Cardiac muscle cell (in vitro differentiated cells and primary cell): ENCODE measurements around the gene RFX8. TPM values are rescaled to one million over a fixed set of nuclear protein-coding genes. Genes with fewer than 3 reads are reported as not detected.

Experiments
- DNase-seq, 2 donors: peaks; one replicate each; pipeline versions ENCODE4 v3.0.0 to v3.0.0-alpha.2; 2010 to 2017; ENCODE audit warnings: low read depth in 1 of 2, low spot score in 1 of 2
- H3K27ac ChIP-seq: fragments of 200-600 bp; sonication (generic); 2 replicates; pipeline ENCODE4 v1.5.1; 2016
- H3K27me3 ChIP-seq: fragments of 200-600 bp; sonication (generic); 2 replicates; pipeline ENCODE4 v1.6.0; 2016; ENCODE audit warnings: control low read depth
- H3K36me3 ChIP-seq: fragments of 200-600 bp; sonication (generic); 2 replicates; pipeline ENCODE4 v1.5.1; 2016; ENCODE audit warnings: control low read depth
- H3K4me1 ChIP-seq: fragments of 200-600 bp; sonication (generic); 2 replicates; pipeline ENCODE4 v1.8.1; 2017; ENCODE audit warnings: low read depth, mild to moderate bottlenecking, mixed run types
- H3K4me3 ChIP-seq: fragments of 200-600 bp; sonication (generic); 2 replicates; pipeline ENCODE4 v1.5.1; 2016; ENCODE audit warnings: mild to moderate bottlenecking
- H3K9me3 ChIP-seq: fragments of 200-600 bp; sonication (generic); 2 replicates; pipeline ENCODE4 v1.5.1; 2017; ENCODE audit warnings: low read depth, mild to moderate bottlenecking, control low read depth
- CTCF ChIP-seq: IDR thresholded peaks from 2 replicates; pipeline ENCODE4 v1.5.1; 2012; ENCODE audit warnings: low read depth, mild to moderate bottlenecking, low read length
- polyA plus RNA-seq: library from polyadenylated mRNA; unstranded; fragments of >200 nt; fragmentation: Nextera tagmentation; extraction: Ambion mirVana; gene quantifications from 2 replicates; pipeline ENCODE4 v1.2.1, GENCODE V29; 2016
- total RNA-seq: library from RNA; depleted of rRNA; stranded (reverse); fragments of >200 nt; gene quantifications from 2 replicates; pipeline ENCODE4 v1.2.3, GENCODE V29; 2016

RFX8 gene
- total and polyA plus RNA-seq, 2 experiments from 2014 or later: 0.12 TPM; not detected in 1

- no peak for DNase-seq
- Histone ChIP-seq H3K4me3 (no peak overlapping the region), H3K9me3 (no peaks in the 10 kb centered on the region), H3K4me1 (no peaks in the 10 kb centered on the region), H3K36me3 (no peaks in the 10 kb centered on the region), H3K27me3 (no peaks in the 10 kb centered on the region), H3K27ac (no peak overlapping the region)
- TF ChIP-seq CTCF: no peak
These were observed 10.9 kb upstream of the RFX8 start for GRCh38 chr2:101485856-101486255.

- no peaks in the 10 kb centered on the region for H3K4me1 ChIP-seq
- no peaks in the 10 kb centered on the region for H3K36me3 ChIP-seq
- no peak overlapping the region for H3K4me3 ChIP-seq
- no peak for TF ChIP-seq CTCF
- no peak for DNase-seq
- peaks cover 29% of the 10 kb centered on the region for H3K27me3 ChIP-seq
- no peaks in the 10 kb centered on the region for H3K9me3 ChIP-seq
- no peak overlapping the region for H3K27ac ChIP-seq
These were observed 5.9 kb upstream of the RFX8 start for GRCh38 chr2:101480764-101481163.

GRCh38 chr2:101479810-101480209 is 4.9 kb upstream of the RFX8 start:
- H3K27me3 ChIP-seq: peaks cover 39% of the 10 kb centered on the region
- no peak overlapping the region for H3K27ac ChIP-seq
- TF ChIP-seq CTCF: no peak
- no peaks in the 10 kb centered on the region for H3K36me3 ChIP-seq
- no peaks in the 10 kb centered on the region for H3K9me3 ChIP-seq
- H3K4me3 ChIP-seq: no peak overlapping the region
- no peaks in the 10 kb centered on the region for H3K4me1 ChIP-seq
- DNase-seq: no peak

DNA sequence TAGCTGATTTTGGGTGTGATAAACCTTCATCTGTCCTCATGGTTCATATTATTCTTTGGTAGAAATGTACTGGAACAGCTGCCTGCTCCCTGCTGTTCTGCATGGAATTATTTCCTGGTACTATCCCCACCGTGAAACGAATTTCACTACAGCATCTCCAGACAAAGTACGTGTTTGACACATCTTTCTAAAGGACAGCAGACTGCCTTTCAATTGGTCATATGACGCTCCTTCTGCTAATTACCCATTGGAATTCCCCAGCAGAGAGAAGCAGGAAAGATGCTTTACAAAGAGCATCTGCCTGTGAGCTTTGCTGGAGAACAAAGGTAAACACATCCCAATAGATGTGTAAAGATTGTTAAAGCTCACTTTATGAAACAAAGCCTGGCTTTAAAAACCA is 4.4 kb upstream of the RFX8 start:
- no peak for TF ChIP-seq CTCF
- Histone ChIP-seq H3K36me3 (no peaks in the 10 kb centered on the region), H3K9me3 (no peaks in the 10 kb centered on the region), H3K27me3 (peaks cover 44% of the 10 kb centered on the region), H3K27ac (no peak overlapping the region), H3K4me1 (no peaks in the 10 kb centered on the region), H3K4me3 (no peak overlapping the region)
- no peak for DNase-seq

GRCh38 chr2:101478181-101479001 is 3.5 kb upstream of the RFX8 start:
- H3K27ac ChIP-seq: no peak overlapping the region
- DNase-seq: peak in 1 of 2 donors; percentile 53
- TF ChIP-seq CTCF: no peak
- no peaks in the 10 kb centered on the region for H3K36me3 ChIP-seq
- peaks cover 51% of the 10 kb centered on the region for H3K27me3 ChIP-seq
- peaks cover 3% of the 10 kb centered on the region for H3K4me1 ChIP-seq
- H3K4me3 ChIP-seq: no peak overlapping the region
- no peaks in the 10 kb centered on the region for H3K9me3 ChIP-seq
